Measurements from ENCODE around the gene DAO. TPM values are rescaled to one million over a fixed set of nuclear protein-coding genes. Genes with fewer than 3 reads are reported as not detected.

Gene DAO
- total and polyA plus RNA-seq, 2 of the 4 experiments (the other 2 are of a cell fraction), result not detected

DNA sequence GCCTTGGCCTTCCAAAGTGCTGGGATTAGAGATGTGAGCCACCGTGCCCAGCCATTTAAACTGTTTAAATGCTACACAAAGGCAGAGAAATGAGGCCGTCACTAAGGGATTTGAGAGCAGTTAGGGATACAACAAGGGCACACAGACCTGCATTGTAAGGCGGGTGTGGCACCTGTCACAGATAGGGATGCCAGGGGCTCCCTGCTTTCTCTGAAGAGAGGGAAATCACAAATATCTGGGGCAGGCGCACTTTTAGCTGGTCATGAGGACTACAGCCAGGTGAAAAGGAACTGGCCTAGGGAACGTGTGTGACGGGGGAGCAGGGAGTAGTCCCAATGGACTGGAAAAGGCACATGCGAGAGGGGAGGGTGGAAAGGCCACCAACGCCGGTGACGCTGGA lies 32.2 kb upstream of the DAO start:
- BruUV-seq (replicated peaks), result no TSS peak
- CTCF ChIA-PET, result interaction anchor here (1.4 kb wide), 1 partner anchor 15 kb away, joined by 3 read pairs; no protein-coding TSS in a partner anchor
- peak overlapping the region; percentile 28; the same call in 1 of the 2 replicates for H2AK5ac ChIP-seq (ENCODE audit: low read depth, low read length)
- no peak overlapping the region for H2BK20ac ChIP-seq (ENCODE audit: low read depth, low read length)
- H3K56ac ChIP-seq (ENCODE audit: extremely low read depth, insufficient read depth, low read length), result no peak overlapping the region
- H2BK15ac ChIP-seq (ENCODE audit: low read depth, low read length), result no peak overlapping the region
- no peak overlapping the region for H3K18ac ChIP-seq (ENCODE audit: low read depth, low read length)
- peak overlapping the region; percentile 84 for H2AK9ac ChIP-seq (replicated peaks; ENCODE audit: low read depth, low read length, poor library complexity)
- no peak overlapping the region for H4K5ac ChIP-seq (ENCODE audit: low read depth, low read length)
- TF ChIP-seq POLR2A (IDR thresholded peaks at IDR 0.05; ENCODE audit: low read depth, low read length) (0 out of 2 replicates have a peak, but pooled peaks have one; percentile 5), FOS (IDR thresholded peaks at IDR 0.05; ENCODE audit: low read depth, low read length) (no peak)
- H3K4me1 ChIP-seq (ENCODE audit: control insufficient read depth, insufficient read depth, low read length), result peaks cover 12% of the 10 kb centered on the region
- H3K9ac ChIP-seq (ENCODE audit: low read depth, low read length), result no peak overlapping the region
- no peak overlapping the region for H3K23ac ChIP-seq (ENCODE audit: low read depth, low read length)
- H2AFZ ChIP-seq (replicated peaks; ENCODE audit: low read length, poor library complexity), result no peak overlapping the region
- H3K14ac ChIP-seq (replicated peaks; ENCODE audit: low read depth, low read length), result 0 out of 2 replicates have a peak overlapping the region, but pooled peaks have one; percentile 23
- peak overlapping the region; percentile 1 for H3K4ac ChIP-seq (ENCODE audit: low read depth, low read length)
- peak overlapping the region in 1 of 2 experiments; percentile 42; a peak in 1 of 4 replicates for H4K8ac ChIP-seq (ENCODE audit: low read depth in 2 of 2, low read length in 2 of 2)
- H3K9me3 ChIP-seq (ENCODE audit: control insufficient read depth, insufficient read depth, low read length), result no peaks in the 10 kb centered on the region
- H2BK5ac ChIP-seq (ENCODE audit: low read depth, low read length, poor library complexity, severe bottlenecking), result peak overlapping the region; percentile 42
- POLR2A ChIA-PET (ENCODE audit: unreplicated experiment), result interaction anchor here (0.6 to 0.8 kb wide), 2 partner anchors 8 to 1731 kb away, joined by 3 to 4 read pairs; no protein-coding TSS in a partner anchor
- H3K36me3 ChIP-seq (ENCODE audit: control insufficient read depth, insufficient read depth, low read length), result peaks cover 55% of the 10 kb centered on the region
- H3K4me2 ChIP-seq (ENCODE audit: low read depth, low read length), result no peak overlapping the region
- ATAC-seq (ENCODE audit: low read depth), result no peak
- DNase-seq, result no peak
- peaks cover 17% of the 10 kb centered on the region; the same call in 1 of the 2 replicates for H4K20me1 ChIP-seq (ENCODE audit: insufficient read depth, low read length)
- no peak overlapping the region for H4K91ac ChIP-seq (ENCODE audit: insufficient read depth, low read depth, low read length)
- no peak overlapping the region for H3K4me3 ChIP-seq (ENCODE audit: insufficient read depth, low read depth, low read length)
- H3K27ac ChIP-seq (ENCODE audit: insufficient read depth, low read length), result no peak overlapping the region
- intact Hi-C loops (cut with micrococcal nuclease) (no loop called here), in situ Hi-C loops (cut with MboI; ENCODE audit: low sequenced_read_pairs) (no loop called here), dilution Hi-C loops (cut with HindIII; ENCODE audit: low sequenced_read_pairs, unreplicated experiment) (no loop called here)
- peaks cover 19% of the 10 kb centered on the region for H3K9me1 ChIP-seq (ENCODE audit: insufficient read depth, low read length)
- peaks cover 21 to 61% of the 10 kb centered on the region in 2 experiments for H3K79me1 ChIP-seq (ENCODE audit: low read depth in 1 of 2, low read length in 2 of 2)
- H3K27me3 ChIP-seq (ENCODE audit: control insufficient read depth, insufficient read depth, low read length), result no peaks in the 10 kb centered on the region
- WGBS, 2 experiments (ENCODE audit: extremely low coverage in 2 of 2, insufficient read length in 1 of 2), result 100% methylated on average over 7 of the region's 10 CpGs; no CpG with 5 or more reads in 1 of the 2 experiments
- peak overlapping the region; percentile 2; the same call in 1 of the 2 replicates for H2BK120ac ChIP-seq (ENCODE audit: low read depth, low read length)

Data from IMR-90 (cell line).